GM12892 (cell line): ENCODE results near the gene ALOXE3.
A peak's percentile ranks its signal among the peaks of the same experiment; 100 is the strongest.
"Not testable (repeated sequence)": the region's sequence is repeated elsewhere in the genome, so short reads cannot be mapped to it uniquely, and the experiment has no call there.

Experiments
- DNase-seq: peaks from one replicate; pipeline ENCODE4 v3.0.0; 2011; ENCODE audit not compliant: insufficient read length
- FAIRE-seq: peaks from 2 replicates; lab custom pipeline; 2011; peaks lifted over from hg19 to GRCh38; lab: Jason Lieb, UNC
- POLR2A ChIP-seq: IDR thresholded peaks from 2 replicates; pipeline ENCODE4 v1.6.1; 2011; ENCODE audit warnings: low read depth, low read length, control low read depth
- POLR2AphosphoS5 ChIP-seq: IDR thresholded peaks from 2 replicates; pipeline ENCODE4 v1.6.1; 2011; ENCODE audit warnings: low read depth, low read length, control low read depth
- TAF1 ChIP-seq: IDR thresholded peaks from 2 replicates; pipeline ENCODE4 v1.6.1; 2011; ENCODE audit warnings: low read depth, mild to moderate bottlenecking, control low read depth, low read length, borderline replicate concordance

The ALOXE3 gene

DNA sequence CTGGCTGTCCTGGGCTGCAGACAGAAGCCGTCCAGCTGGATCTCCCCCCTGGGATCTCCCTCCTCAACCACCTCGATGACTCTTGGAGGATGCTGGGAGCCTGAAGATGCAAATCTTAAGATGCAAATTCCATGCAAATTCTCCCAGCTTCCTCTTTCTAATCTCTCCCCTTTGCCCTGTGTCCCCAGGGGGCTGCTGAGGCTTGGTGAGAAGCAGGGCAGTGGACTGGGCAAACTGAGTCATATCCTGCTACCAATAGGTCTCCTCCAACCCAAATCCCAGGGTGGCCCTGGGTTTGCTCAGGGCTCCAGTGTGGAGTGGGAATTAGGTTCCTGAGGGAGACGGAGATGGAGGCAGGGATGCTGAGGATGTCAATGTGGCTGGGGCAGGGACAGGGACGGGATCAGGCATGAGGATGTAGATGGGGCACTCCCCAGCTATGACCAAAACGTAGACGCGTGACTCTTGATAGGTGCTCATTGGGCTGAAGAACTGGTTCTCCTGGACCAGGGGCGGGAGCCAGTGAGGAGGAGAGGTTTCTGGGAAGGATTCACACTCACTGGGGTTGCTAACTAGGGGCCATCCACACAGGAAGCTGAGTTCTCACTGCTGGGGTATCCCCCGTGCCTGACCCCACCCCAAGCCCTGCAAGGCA lies 27.2 kb downstream of the ALOXE3 start:
- TF ChIP-seq POLR2A, result no peak
- no peak for TF ChIP-seq TAF1
- no peak for TF ChIP-seq POLR2AphosphoS5
- DNase-seq (no peak), FAIRE-seq (peak; percentile 86)

DNA sequence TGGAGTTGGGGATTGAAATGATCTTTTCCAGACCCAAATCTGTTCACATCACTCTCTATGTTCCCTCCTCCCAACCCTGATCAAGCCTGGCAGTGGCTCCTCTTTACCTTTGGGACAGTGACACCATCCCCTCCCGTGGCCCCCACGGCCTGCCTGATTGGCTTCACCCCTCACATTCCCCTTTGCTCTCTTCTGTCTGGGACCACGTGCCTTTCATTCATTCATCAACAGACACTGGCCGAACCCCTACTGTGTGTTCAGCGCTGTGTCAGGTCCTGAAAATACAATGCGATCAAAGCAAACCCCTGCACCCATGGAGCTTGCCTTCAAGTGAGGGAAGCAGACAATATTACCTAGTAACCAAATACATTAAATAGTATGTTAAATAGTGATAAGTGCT lies 28.6 kb downstream of the ALOXE3 start:
- FAIRE-seq, result no peak
- no peak for TF ChIP-seq POLR2A

DNA sequence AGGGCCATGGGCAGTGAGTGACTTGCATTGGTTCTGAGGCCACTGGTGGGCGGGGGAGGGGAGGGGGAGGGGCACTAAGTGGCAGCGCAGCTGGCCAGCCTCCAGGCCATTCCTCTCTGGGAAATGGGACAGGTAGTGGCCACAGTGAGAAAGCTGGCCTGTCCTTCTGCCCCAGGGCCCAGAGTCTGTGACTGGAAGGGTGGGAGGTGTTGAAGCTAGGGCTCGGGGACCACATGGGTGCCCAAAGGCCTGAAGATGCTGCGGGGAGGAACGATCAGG lies 30.4 kb downstream of the ALOXE3 start:
- DNase-seq (no peak), FAIRE-seq (no peak)
- no peak for TF ChIP-seq POLR2A
- no peak for TF ChIP-seq TAF1
- no peak for TF ChIP-seq POLR2AphosphoS5

More for the DNA sequence above, 28.6 kb downstream of the ALOXE3 start:
- no peak for DNase-seq

DNA sequence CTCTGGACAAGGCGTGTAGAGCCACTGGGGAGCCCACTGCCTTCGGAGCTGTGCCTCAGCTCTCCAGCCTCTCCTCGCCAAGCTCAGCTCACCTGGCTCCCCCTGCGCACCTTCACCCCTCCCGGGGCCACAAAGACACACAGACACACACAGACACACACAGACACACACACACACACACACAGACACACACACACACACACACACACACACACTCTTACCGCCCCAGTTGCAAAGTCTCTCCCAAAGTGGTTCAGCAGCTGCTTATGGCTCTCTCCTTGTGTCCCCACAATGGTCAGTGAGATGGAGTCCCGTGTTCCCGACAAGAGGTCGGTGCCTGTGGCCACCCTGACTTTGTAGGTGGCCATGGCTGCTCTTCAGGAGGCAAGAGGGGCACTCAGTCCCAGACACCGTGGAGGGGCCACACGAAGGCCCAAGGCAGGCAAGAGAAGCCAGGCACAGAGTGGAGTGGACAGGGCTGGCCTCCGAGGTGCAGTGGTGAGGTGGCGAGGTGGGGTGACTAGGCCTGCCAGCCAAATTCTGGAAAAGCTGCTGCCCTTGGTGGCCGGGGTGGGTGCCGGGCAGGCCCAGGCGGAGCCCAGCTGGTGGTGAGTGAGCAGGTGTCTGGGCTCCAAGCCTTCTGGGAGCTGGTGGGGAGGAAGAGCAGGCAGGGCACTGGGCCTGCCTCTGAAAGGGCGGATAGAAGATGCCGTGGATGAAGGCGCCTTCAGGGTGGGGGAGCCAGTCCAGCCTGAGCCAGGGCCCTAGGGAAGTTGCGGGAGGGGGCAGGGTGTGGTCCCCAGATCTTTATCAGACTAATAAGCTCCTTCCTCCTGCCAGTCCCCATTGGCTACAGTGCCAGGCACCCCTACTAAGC lies 31.0 kb downstream of the ALOXE3 start, which contains the start of gene ALOX12B:
Gene ALOX12B, minus strand, starts transcription at position 642 of the 877 bp plus-strand sequence. Its CDS starts 274 bp downstream, at position 368.
- TF ChIP-seq POLR2AphosphoS5, result no peak
- TF ChIP-seq TAF1, result no peak
- TF ChIP-seq POLR2A, result no peak
- FAIRE-seq, result no peak
- no peak for DNase-seq

DNA sequence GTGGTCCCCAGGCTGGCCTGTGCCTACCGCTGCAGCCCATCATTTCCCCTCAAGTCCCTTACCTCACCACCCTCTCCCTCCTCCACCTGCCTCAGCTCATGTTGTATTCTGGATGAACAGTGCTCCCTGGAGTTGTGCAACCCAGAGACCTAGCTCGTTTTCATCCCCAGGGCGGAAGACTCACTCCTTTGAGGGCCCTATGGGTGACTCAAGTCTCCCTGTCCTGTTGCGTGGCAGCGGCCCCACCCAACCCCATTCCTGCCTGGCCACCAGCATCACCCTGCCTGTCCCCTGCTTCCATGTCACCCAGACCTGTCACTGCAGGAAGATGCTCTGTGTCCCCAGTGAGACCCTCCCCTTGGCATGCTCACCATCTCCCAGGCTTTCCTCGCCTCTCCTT lies 34.1 kb downstream of the ALOXE3 start:
- no peak for FAIRE-seq
- DNase-seq, result no peak
- TF ChIP-seq POLR2A (no peak), TAF1 (no peak), POLR2AphosphoS5 (no peak)

DNA sequence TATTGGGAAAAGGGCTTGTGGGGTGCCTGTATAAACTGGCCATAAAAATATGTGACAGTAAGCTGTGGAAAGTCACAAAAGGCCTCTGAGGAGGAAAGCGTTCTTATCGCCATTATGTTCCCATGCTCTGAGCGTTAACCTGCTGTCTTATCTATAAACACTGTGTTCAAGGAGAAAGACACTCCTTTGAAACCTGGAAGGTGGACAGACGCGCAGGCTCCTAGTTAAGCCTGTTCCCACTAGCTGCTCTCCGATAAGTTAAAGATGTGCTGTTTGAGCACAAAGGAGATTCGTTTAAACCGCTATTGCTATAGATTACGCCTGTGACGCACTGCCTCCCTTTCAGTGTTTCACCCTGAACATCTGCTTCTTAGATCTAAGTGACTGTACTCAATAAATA lies 36.0 kb downstream of the ALOXE3 start:
- no peak for DNase-seq
- no peak for FAIRE-seq
- TF ChIP-seq POLR2AphosphoS5 (no peak), TAF1 (no peak), POLR2A (no peak)

DNA sequence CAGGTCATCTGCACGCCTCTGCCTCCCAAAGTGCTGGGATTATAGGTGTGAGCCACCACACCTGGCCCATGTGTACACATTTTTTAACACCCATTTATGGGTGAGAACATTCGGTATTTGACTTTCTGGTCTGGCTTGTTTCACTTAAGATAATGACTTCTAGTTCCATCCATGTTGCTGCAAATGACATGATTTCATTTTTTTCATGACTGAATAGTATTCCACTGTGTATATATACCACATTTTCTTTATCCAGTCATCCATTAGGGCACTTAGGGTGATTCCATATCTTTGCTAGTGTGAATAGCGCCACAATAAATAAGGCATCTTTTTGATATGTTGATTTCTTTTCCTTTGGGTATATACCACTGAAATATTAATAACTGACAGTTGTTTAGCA lies 36.4 kb downstream of the ALOXE3 start:
- DNase-seq (no peak), FAIRE-seq (no peak)
- TF ChIP-seq TAF1, result no peak
- no peak for TF ChIP-seq POLR2A
- no peak for TF ChIP-seq POLR2AphosphoS5

DNA sequence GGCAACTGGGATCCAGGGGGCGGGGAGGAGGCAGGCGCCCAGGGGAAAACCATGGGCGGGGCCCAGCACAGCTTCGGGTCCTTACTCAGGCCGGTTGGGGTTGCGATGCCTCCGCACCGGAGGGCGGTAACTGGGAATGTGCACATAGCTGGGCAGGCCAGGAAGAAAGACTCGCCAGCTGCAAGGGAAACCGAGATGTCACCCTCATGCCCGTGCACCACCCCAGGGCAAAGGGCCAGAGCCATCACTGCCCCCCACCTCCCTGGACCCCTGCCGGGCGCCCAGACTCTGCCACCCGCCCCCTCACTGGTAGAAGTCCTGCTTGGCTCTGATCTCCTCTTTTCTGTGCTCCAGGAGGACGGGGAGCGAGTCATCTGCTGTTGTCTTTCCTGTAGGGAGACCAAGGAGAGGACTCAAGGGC lies 37.5 kb downstream of the ALOXE3 start:
- no peak for FAIRE-seq
- TF ChIP-seq POLR2AphosphoS5 (no peak), POLR2A (no peak), TAF1 (no peak)
- DNase-seq, result no peak

DNA sequence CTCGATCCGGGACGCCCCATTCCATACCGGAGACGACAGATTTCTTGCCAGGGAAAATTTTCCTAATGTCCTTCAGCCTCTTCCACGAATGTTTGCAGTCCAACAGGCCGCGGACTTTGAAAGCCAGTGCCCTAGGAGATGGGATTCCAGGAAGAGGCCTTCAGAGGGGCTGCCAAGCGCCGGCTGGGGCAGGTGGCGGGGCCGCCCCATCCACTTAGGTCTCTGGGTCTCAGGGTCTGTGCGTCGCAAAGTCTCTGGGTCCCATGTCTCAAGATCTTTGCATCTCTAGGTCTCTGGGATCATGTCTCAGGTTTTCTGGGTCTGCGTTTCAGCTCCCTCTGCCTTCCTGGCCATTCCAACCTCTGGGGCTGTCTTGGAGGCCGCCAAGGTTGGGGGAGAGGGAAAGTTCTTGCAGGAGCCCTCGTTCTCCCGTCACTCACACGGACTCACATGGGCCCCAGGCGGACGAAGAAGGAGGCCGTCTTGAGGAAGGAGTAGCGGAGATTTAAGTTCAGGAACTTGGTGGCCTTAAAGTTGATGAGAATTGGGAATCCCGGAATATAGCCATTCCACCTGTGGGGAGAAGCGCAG lies 38.0 kb downstream of the ALOXE3 start:
- FAIRE-seq (no peak), DNase-seq (no peak)
- TF ChIP-seq POLR2AphosphoS5, result no peak
- TF ChIP-seq POLR2A, result no peak
- TF ChIP-seq TAF1, result no peak

DNA sequence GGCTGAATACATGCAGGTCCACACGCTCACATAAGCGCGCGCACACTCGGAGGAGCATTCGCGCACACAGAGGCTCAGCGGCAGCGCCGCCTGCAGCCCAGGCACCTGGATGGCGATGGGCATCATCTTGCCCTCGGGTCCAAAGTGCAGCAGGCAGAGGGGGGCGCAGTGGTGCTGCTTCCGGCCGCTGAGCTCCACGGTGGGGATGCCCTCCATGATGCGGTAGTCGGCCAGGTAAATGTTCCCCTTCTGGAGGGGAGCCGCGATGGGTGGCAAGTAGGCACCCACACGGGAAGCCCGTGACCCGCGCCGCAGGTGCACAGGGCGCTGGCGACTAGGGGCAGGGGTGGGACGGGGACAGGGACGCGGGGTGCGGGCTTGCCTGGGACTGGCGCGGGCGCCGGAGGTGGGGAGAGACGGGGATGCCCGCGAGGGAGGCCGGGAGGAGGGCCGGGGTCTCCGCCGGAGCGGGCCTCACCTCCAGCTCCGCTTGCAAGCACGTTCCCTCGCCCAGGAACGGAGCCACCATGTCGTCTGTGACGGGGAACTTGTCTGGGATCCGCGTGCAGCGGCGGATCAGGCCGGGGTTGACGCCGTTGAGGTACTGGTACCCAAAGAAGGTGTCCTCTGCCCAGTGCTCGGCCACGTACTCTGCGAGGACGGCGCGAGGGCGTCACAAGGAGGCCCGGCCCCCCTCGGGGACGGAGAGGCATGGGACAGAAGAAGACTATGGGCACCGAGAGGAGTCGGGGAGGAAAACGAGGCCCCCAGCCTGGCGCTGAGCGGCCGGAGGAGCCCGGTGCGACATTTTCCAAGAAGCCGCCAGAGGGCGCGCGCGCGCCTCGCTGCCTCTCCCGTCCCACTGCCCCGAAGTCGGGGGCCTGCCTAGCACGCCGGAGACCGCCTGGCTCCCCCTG lies 38.8 kb downstream of the ALOXE3 start:
- DNase-seq (peak; percentile 94), FAIRE-seq (peak; percentile 96)
- TF ChIP-seq POLR2A (no peak), POLR2AphosphoS5 (no peak), TAF1 (no peak)

DNA sequence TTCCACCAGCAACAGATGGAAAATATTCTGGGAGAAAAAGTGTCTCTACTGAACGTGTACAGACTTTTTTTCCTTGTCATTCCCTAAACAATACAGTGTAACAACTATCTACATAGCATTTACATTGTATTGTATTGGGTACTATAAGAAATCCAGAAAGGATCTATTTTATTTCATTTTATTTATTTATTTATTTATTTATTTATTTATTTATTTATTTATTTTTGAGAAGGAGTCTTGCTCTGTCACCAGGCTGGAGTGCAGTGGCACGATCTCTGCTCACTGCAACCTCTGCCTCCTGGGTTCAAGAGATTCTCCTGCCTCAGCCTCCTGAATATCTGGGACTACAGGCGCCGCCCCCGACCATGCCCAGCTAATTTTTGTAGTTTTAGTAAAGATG lies 40.4 kb downstream of the ALOXE3 start:
- not testable (repeated sequence) for DNase-seq, FAIRE-seq
